Measurements from ENCODE around the gene OR11H7.
"Not testable (repeated sequence)": the region's sequence is repeated elsewhere in the genome, so short reads cannot be mapped to it uniquely, and the experiment has no call there.

Gene OR11H7

GRCh38 chr14:20228681-20229080 lies at the start of gene OR11H7:
Gene OR11H7 (plus strand): TSS chr14:20228981.
- TF ChIP-seq POLR2A (IDR thresholded peaks at IDR 0.05; ENCODE audit: low read length) (no peak), GATA1 (IDR thresholded peaks at IDR 0.05; ENCODE audit: low read depth, low read length) (no peak)

GRCh38 chr14:20179218-20179617 lies 49.6 kb upstream of the OR11H7 start:
- TF ChIP-seq POLR2A (IDR thresholded peaks at IDR 0.05; ENCODE audit: low read length) (no peak), GATA1 (IDR thresholded peaks at IDR 0.05; ENCODE audit: low read depth, low read length) (no peak)
- no peak for DNase-seq

More at GRCh38 chr14:20228681-20229080, at the start of gene OR11H7:
- no peak for DNase-seq

- DNase-seq = no peak
Measured at GRCh38 chr14:20179880-20180279, 48.9 kb upstream of the OR11H7 start.

GRCh38 chr14:20180486-20180885 lies 48.3 kb upstream of the OR11H7 start:
- no peak for TF ChIP-seq GATA1 (IDR thresholded peaks at IDR 0.05; ENCODE audit: low read depth, low read length)
- TF ChIP-seq POLR2A (IDR thresholded peaks at IDR 0.05; ENCODE audit: low read length) = no peak
- DNase-seq = no peak

More at GRCh38 chr14:20179880-20180279, 48.9 kb upstream of the OR11H7 start:
- TF ChIP-seq POLR2A (IDR thresholded peaks at IDR 0.05; ENCODE audit: low read length) (no peak), GATA1 (IDR thresholded peaks at IDR 0.05; ENCODE audit: low read depth, low read length) (no peak)

- no peak for TF ChIP-seq POLR2A (IDR thresholded peaks at IDR 0.05; ENCODE audit: low read length)
- no peak for TF ChIP-seq GATA1 (IDR thresholded peaks at IDR 0.05; ENCODE audit: low read depth, low read length)
- DNase-seq = no peak
Measured at GRCh38 chr14:20184181-20184580, 44.6 kb upstream of the OR11H7 start.

GRCh38 chr14:20190596-20190995 lies 38.2 kb upstream of the OR11H7 start, which contains the start of gene OR11G2:
Gene OR11G2 (plus strand): TSS chr14:20190896. CDS start chr14:20197438, 6,542 bp downstream.
- no peak for DNase-seq
- TF ChIP-seq POLR2A (IDR thresholded peaks at IDR 0.05; ENCODE audit: low read length) = no peak
- no peak for TF ChIP-seq GATA1 (IDR thresholded peaks at IDR 0.05; ENCODE audit: low read depth, low read length)

GRCh38 chr14:20191396-20191795 lies 37.4 kb upstream of the OR11H7 start:
- no peak for DNase-seq
- TF ChIP-seq POLR2A (IDR thresholded peaks at IDR 0.05; ENCODE audit: low read length) (no peak), GATA1 (IDR thresholded peaks at IDR 0.05; ENCODE audit: low read depth, low read length) (no peak)

- DNase-seq = no peak
- TF ChIP-seq GATA1 (IDR thresholded peaks at IDR 0.05; ENCODE audit: low read depth, low read length) = no peak
- no peak for TF ChIP-seq POLR2A (IDR thresholded peaks at IDR 0.05; ENCODE audit: low read length)
Measured at GRCh38 chr14:20194101-20194500, 34.7 kb upstream of the OR11H7 start.

- DNase-seq = not testable (repeated sequence)
Measured at GRCh38 chr14:20195170-20195569, 33.6 kb upstream of the OR11H7 start.

- no peak for TF ChIP-seq GATA1 (IDR thresholded peaks at IDR 0.05; ENCODE audit: low read depth, low read length)
- TF ChIP-seq POLR2A (IDR thresholded peaks at IDR 0.05; ENCODE audit: low read length) = no peak
- peak in 1 of 2 experiments; percentile 24 for DNase-seq
Measured at GRCh38 chr14:20195911-20196310, 32.9 kb upstream of the OR11H7 start.

GRCh38 chr14:20197459-20197858 lies 31.3 kb upstream of the OR11H7 start:
- no peak for DNase-seq
- TF ChIP-seq POLR2A (IDR thresholded peaks at IDR 0.05; ENCODE audit: low read length) = no peak
- TF ChIP-seq GATA1 (IDR thresholded peaks at IDR 0.05; ENCODE audit: low read depth, low read length) = no peak

GRCh38 chr14:20198991-20199390 lies 29.8 kb upstream of the OR11H7 start:
- TF ChIP-seq GATA1 (IDR thresholded peaks at IDR 0.05; ENCODE audit: low read depth, low read length) = no peak
- TF ChIP-seq POLR2A (IDR thresholded peaks at IDR 0.05; ENCODE audit: low read length) = no peak
- DNase-seq = no peak

GRCh38 chr14:20204721-20205120 lies 24.1 kb upstream of the OR11H7 start:
- TF ChIP-seq GATA1 (IDR thresholded peaks at IDR 0.05; ENCODE audit: low read depth, low read length) (no peak), POLR2A (IDR thresholded peaks at IDR 0.05; ENCODE audit: low read length) (no peak)
- DNase-seq = no peak

GRCh38 chr14:20209595-20209994 lies 19.2 kb upstream of the OR11H7 start:
- DNase-seq = no peak
- TF ChIP-seq GATA1 (IDR thresholded peaks at IDR 0.05; ENCODE audit: low read depth, low read length) = no peak
- TF ChIP-seq POLR2A (IDR thresholded peaks at IDR 0.05; ENCODE audit: low read length) = no peak

GRCh38 chr14:20212406-20212805 lies 16.4 kb upstream of the OR11H7 start:
- DNase-seq = not testable (repeated sequence)

- TF ChIP-seq POLR2A (IDR thresholded peaks at IDR 0.05; ENCODE audit: low read length) (no peak), GATA1 (IDR thresholded peaks at IDR 0.05; ENCODE audit: low read depth, low read length) (no peak)
Measured at GRCh38 chr14:20215196-20215595, 13.6 kb upstream of the OR11H7 start.

More at GRCh38 chr14:20215196-20215595, 13.6 kb upstream of the OR11H7 start:
- no peak for DNase-seq
